ENCODE results near the gene C1QTNF8. TPM values are rescaled to one million over a fixed set of nuclear protein-coding genes. Genes with fewer than 3 reads are reported as not detected.

C1QTNF8 gene
- total RNA-seq, 1 experiment from 2014 or later, result not detected

GRCh38 chr16:1063728-1064127 is 32.3 kb downstream of the C1QTNF8 start:
- no peak for DNase-seq (ENCODE audit: low read depth)

- DNase-seq (ENCODE audit: low read depth), result no peak
Observed at GRCh38 chr16:1062895-1063294, 33.1 kb downstream of the C1QTNF8 start.

GRCh38 chr16:1061769-1062505 is 34.1 kb downstream of the C1QTNF8 start:
- no peak for DNase-seq (ENCODE audit: low read depth)

- DNase-seq (ENCODE audit: low read depth), result no peak
Observed at GRCh38 chr16:1060416-1061340, 35.4 kb downstream of the C1QTNF8 start.

- no peak for DNase-seq (ENCODE audit: low read depth)
Observed at GRCh38 chr16:1059310-1059709, 36.7 kb downstream of the C1QTNF8 start.

- DNase-seq (ENCODE audit: low read depth), result no peak
Observed at GRCh38 chr16:1058216-1058615, 37.8 kb downstream of the C1QTNF8 start.

- no peak for DNase-seq (ENCODE audit: low read depth)
Observed at GRCh38 chr16:1057252-1057932, 38.7 kb downstream of the C1QTNF8 start.

- no peak for DNase-seq (ENCODE audit: low read depth)
Observed at GRCh38 chr16:1056196-1056595, 39.8 kb downstream of the C1QTNF8 start.

GRCh38 chr16:1055557-1055924 is 40.5 kb downstream of the C1QTNF8 start:
- DNase-seq (ENCODE audit: low read depth), result no peak

GRCh38 chr16:1054660-1055556 is 41.1 kb downstream of the C1QTNF8 start:
- peak; percentile 13 for DNase-seq (ENCODE audit: low read depth)

- DNase-seq (ENCODE audit: low read depth), result no peak
Observed at GRCh38 chr16:1053700-1054368, 42.2 kb downstream of the C1QTNF8 start.

GRCh38 chr16:1053121-1053521 is 42.9 kb downstream of the C1QTNF8 start:
- DNase-seq (ENCODE audit: low read depth), result no peak

GRCh38 chr16:1052721-1053120 is 43.3 kb downstream of the C1QTNF8 start:
- DNase-seq (ENCODE audit: low read depth), result no peak

GRCh38 chr16:1051446-1051845 is 44.6 kb downstream of the C1QTNF8 start:
- no peak for DNase-seq (ENCODE audit: low read depth)

- DNase-seq (ENCODE audit: low read depth), result no peak
Observed at GRCh38 chr16:1050921-1051320, 45.1 kb downstream of the C1QTNF8 start.

- DNase-seq (ENCODE audit: low read depth), result no peak
Observed at GRCh38 chr16:1050516-1050915, 45.5 kb downstream of the C1QTNF8 start.

- no peak for DNase-seq (ENCODE audit: low read depth)
Observed at GRCh38 chr16:1049976-1050247, 46.1 kb downstream of the C1QTNF8 start.

- DNase-seq (ENCODE audit: low read depth), result no peak
Observed at GRCh38 chr16:1049113-1049975, 46.7 kb downstream of the C1QTNF8 start.

- DNase-seq (ENCODE audit: low read depth), result no peak
Observed at GRCh38 chr16:1048442-1049112, 47.5 kb downstream of the C1QTNF8 start.

Data from HT1080 (cell line).